BJ (cell line): ENCODE data around the gene CCR5AS.
A peak's percentile ranks its signal among the peaks of the same experiment; 100 is the strongest.

ENCODE experiments used
- CTCF ChIA-PET: fragments of 350-600 bp; formaldehyde crosslinking; extraction: SDS; loops from one replicate; lab custom pipeline; 2021; ENCODE audit warnings: antibody characterized with exemption, inconsistent platforms; lab: Yijun Ruan, JAX
- POLR2A ChIA-PET: fragments of 300-600 bp; sonication (Branson Sonifier 250); formaldehyde crosslinking; extraction: SDS; loops from one replicate; lab custom pipeline; 2021; ENCODE audit warnings: antibody characterized with exemption; lab: Charles Lee
- DNase-seq: peaks from one replicate; pipeline ENCODE4 v3.0.0-alpha.2; 2011; ENCODE audit warnings: low read depth
- H3K27me3 ChIP-seq: 2 replicates; pipeline ENCODE4 v1.6.0; 2011; ENCODE audit warnings: low read length; ENCODE audit not compliant: control insufficient read depth, insufficient read depth
- H3K36me3 ChIP-seq: 2 replicates; pipeline ENCODE4 v1.5.1; 2011; ENCODE audit warnings: low read length; ENCODE audit not compliant: control insufficient read depth, insufficient read depth
- H3K4me3 ChIP-seq: 2 replicates; pipeline ENCODE4 v1.5.1; 2011; ENCODE audit warnings: low read depth, mild to moderate bottlenecking, control low read depth, low read length
- TF ChIP-seq, protein P1 (sequence below): IDR thresholded peaks from 2 replicates; pipeline ENCODE4 v1.5.1; 2011; ENCODE audit warnings: low read depth, mild to moderate bottlenecking, control low read depth, inconsistent platforms, low read length, moderate library complexity; ENCODE audit not compliant: insufficient read depth

CCR5AS gene

DNA sequence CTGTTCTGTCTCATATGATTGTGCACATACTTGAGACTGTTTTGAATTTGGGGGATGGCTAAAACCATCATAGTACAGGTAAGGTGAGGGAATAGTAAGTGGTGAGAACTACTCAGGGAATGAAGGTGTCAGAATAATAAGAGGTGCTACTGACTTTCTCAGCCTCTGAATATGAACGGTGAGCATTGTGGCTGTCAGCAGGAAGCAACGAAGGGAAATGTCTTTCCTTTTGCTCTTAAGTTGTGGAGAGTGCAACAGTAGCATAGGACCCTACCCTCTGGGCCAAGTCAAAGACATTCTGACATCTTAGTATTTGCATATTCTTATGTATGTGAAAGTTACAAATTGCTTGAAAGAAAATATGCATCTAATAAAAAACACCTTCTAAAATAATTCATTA lies 31.1 kb downstream of the CCR5AS start:
- no peaks in the 10 kb centered on the region for H3K36me3 ChIP-seq
- no peak overlapping the region for H3K4me3 ChIP-seq
- DNase-seq, result no peak
- TF ChIP-seq, protein P1, sequence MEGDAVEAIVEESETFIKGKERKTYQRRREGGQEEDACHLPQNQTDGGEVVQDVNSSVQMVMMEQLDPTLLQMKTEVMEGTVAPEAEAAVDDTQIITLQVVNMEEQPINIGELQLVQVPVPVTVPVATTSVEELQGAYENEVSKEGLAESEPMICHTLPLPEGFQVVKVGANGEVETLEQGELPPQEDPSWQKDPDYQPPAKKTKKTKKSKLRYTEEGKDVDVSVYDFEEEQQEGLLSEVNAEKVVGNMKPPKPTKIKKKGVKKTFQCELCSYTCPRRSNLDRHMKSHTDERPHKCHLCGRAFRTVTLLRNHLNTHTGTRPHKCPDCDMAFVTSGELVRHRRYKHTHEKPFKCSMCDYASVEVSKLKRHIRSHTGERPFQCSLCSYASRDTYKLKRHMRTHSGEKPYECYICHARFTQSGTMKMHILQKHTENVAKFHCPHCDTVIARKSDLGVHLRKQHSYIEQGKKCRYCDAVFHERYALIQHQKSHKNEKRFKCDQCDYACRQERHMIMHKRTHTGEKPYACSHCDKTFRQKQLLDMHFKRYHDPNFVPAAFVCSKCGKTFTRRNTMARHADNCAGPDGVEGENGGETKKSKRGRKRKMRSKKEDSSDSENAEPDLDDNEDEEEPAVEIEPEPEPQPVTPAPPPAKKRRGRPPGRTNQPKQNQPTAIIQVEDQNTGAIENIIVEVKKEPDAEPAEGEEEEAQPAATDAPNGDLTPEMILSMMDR, result no peak
- CTCF ChIA-PET, result interaction anchor here (5.7 kb wide), 1 partner anchor 289 kb away, joined by 39 read pairs; no protein-coding TSS in a partner anchor
- POLR2A ChIA-PET, result no interaction called here
- peaks cover 12% of the 10 kb centered on the region for H3K27me3 ChIP-seq

DNA sequence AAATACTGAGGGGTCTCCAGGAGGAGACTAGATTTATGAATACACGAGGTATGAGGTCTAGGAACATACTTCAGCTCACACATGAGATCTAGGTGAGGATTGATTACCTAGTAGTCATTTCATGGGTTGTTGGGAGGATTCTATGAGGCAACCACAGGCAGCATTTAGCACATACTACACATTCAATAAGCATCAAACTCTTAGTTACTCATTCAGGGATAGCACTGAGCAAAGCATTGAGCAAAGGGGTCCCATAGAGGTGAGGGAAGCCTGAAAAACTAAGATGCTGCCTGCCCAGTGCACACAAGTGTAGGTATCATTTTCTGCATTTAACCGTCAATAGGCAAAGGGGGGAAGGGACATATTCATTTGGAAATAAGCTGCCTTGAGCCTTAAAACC lies 31.6 kb downstream of the CCR5AS start:
- peaks cover 12% of the 10 kb centered on the region for H3K27me3 ChIP-seq
- H3K4me3 ChIP-seq, result no peak overlapping the region
- CTCF ChIA-PET, result interaction anchor here (0.9 to 5.7 kb wide), 3 partner anchors 288 to 436 kb away, joined by 3 to 39 read pairs (median 6); no protein-coding TSS in a partner anchor
- TF ChIP-seq, protein P1, result no peak
- POLR2A ChIA-PET, result no interaction called here
- H3K36me3 ChIP-seq, result no peaks in the 10 kb centered on the region
- no peak for DNase-seq

DNA sequence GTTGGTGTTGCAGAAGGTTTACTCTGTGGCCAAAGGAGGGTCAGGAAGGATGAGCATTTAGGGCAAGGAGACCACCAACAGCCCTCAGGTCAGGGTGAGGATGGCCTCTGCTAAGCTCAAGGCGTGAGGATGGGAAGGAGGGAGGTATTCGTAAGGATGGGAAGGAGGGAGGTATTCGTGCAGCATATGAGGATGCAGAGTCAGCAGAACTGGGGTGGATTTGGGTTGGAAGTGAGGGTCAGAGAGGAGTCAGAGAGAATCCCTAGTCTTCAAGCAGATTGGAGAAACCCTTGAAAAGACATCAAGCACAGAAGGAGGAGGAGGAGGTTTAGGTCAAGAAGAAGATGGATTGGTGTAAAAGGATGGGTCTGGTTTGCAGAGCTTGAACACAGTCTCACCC lies 32.1 kb downstream of the CCR5AS start:
- TF ChIP-seq, protein P1, result no peak
- ChIA-PET CTCF (interaction anchor here (0.9 to 5.7 kb wide), 4 partner anchors 288 to 436 kb away, joined by 3 to 39 read pairs (median 4); no protein-coding TSS in a partner anchor), POLR2A (no interaction called here)
- peaks cover 12% of the 10 kb centered on the region for H3K27me3 ChIP-seq
- H3K4me3 ChIP-seq, result no peak overlapping the region
- H3K36me3 ChIP-seq, result no peaks in the 10 kb centered on the region
- no peak for DNase-seq

DNA sequence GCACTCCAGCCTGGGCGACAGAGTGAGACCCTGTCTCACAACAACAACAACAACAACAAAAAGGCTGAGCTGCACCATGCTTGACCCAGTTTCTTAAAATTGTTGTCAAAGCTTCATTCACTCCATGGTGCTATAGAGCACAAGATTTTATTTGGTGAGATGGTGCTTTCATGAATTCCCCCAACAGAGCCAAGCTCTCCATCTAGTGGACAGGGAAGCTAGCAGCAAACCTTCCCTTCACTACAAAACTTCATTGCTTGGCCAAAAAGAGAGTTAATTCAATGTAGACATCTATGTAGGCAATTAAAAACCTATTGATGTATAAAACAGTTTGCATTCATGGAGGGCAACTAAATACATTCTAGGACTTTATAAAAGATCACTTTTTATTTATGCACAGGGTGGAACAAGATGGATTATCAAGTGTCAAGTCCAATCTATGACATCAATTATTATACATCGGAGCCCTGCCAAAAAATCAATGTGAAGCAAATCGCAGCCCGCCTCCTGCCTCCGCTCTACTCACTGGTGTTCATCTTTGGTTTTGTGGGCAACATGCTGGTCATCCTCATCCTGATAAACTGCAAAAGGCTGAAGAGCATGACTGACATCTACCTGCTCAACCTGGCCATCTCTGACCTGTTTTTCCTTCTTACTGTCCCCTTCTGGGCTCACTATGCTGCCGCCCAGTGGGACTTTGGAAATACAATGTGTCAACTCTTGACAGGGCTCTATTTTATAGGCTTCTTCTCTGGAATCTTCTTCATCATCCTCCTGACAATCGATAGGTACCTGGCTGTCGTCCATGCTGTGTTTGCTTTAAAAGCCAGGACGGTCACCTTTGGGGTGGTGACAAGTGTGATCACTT lies 34.1 kb downstream of the CCR5AS start:
- H3K4me3 ChIP-seq, result no peak overlapping the region
- CTCF ChIA-PET, result interaction anchor here (0.6 to 3.0 kb wide), 10 partner anchors 9 to 435 kb away, joined by 3 to 16 read pairs (median 5); no protein-coding TSS in a partner anchor

More for the DNA sequence above, 34.1 kb downstream of the CCR5AS start:
- DNase-seq, result no peak
- POLR2A ChIA-PET, result no interaction called here
- no peaks in the 10 kb centered on the region for H3K36me3 ChIP-seq
- peaks cover 13% of the 10 kb centered on the region for H3K27me3 ChIP-seq
- TF ChIP-seq, protein P1, result peak; percentile 65
